ENCODE data around the gene RPTOR.
"Not testable (repeated sequence)": the region's sequence is repeated elsewhere in the genome, so short reads cannot be mapped to it uniquely, and the experiment has no call there.

RPTOR gene

GRCh38 chr17:80619535-80620235, 75.0 kb downstream of the RPTOR start:
- peak; percentile 19 for DNase-seq (ENCODE audit: low spot score)

- DNase-seq (ENCODE audit: low spot score) = no peak
Measured at GRCh38 chr17:80621335-80621996, 76.8 kb downstream of the RPTOR start.

GRCh38 chr17:80621997-80622357, 77.3 kb downstream of the RPTOR start:
- no peak for DNase-seq (ENCODE audit: low spot score)

GRCh38 chr17:80624864-80625263, 80.2 kb downstream of the RPTOR start:
- no peak for DNase-seq (ENCODE audit: low spot score)

DNA sequence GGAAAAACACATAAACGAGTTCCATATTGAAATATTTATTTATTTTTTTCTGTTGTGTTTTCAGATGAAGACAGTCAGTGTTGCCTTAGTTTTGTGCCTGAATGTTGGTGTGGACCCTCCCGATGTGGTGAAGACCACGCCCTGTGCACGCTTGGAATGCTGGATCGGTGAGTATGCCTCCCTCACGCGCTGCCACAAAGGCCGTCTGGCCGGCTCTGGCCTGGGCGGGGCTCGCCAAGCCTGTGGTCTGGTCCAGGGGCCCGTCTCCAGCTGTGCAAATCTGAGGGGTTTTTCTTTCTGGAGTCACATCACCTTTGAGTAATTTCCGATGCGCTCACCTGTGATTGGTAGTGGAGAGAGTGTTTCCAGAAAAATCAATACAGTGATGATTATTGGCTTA, 81.0 kb downstream of the RPTOR start:
- DNase-seq (ENCODE audit: low spot score) = no peak

DNA sequence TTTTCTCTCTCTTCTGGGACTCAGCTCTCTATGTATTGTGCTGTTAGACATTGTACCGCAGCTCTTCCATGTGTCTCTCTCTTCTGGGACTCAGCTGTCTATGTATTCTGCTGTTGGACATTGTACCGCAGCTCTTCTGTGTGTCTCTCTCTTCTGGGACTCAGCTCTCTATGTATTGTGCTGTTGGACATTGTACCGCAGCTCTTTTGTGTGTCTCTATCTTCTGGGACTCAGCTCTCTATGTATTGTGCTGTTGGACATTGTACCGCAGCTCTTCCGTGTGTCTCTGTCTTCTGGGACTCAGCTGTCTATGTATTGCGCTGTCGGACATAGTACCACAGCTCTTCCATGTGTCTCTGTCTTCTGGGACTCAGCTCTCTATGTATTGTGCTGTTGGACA, 84.2 kb downstream of the RPTOR start:
- not testable (repeated sequence) for DNase-seq (ENCODE audit: low spot score)

- DNase-seq (ENCODE audit: low spot score) = no peak
Measured at GRCh38 chr17:80629298-80630028, 84.8 kb downstream of the RPTOR start.

DNA sequence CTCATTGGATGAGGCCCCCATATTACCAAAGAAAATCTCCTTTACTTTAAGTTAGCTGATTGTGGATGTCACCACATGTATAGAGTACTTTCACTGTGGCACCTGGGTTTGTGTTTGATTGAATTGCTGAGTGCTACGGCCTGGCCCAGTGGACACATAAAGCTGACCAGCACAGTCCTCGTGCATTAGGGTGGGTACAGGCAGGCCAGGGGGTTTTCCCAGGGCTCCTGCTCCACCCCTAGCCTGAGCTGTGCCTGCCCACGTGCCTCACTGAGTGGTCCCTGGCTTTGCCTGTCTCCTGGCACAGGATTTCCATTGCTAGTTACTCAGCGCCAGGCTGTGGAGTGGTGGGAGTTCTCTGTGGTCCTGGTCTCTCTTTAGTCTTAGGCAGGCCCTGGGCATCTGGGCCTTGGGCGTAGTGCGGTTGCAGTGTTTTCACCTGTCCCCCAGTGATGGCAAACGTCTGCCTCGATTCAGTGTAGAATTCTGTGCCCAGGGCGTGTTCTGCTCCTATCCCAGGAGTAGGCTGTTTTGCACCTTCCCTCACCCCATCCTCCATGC, 86.0 kb downstream of the RPTOR start:
- no peak for DNase-seq (ENCODE audit: low spot score)

GRCh38 chr17:80631142-80632045, 86.8 kb downstream of the RPTOR start:
- DNase-seq (ENCODE audit: low spot score) = no peak

DNA sequence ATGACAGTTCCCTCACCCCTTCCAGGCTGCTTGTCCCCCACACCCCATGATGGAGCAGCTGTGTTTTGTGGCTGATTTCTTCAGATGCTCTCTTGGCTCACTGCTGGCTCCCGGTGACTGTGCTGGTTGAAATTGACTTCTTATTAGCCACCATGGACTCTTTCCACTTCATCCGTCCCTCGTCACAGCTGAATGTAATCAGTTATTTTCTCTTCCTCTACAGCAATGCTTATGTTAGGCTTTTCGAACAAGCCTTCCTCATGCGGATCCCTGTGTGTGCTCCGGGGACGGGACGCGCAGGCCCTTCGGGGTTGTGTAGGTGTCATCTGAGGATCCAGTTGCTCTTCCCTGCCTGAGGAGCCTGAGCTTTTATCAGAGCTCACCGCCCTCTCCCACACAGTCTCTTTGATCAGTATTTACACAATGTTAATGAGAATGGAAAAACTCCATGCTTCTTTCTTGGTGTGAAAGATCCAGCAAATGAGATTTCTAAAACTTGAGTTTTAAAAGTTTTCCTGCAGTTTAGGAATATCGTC, 87.5 kb downstream of the RPTOR start:
- DNase-seq (ENCODE audit: low spot score) = no peak

GRCh38 chr17:80633207-80633606, 88.6 kb downstream of the RPTOR start:
- DNase-seq (ENCODE audit: low spot score) = no peak

- DNase-seq (ENCODE audit: low spot score) = no peak
Measured at GRCh38 chr17:80633994-80634566, 89.4 kb downstream of the RPTOR start.

DNA sequence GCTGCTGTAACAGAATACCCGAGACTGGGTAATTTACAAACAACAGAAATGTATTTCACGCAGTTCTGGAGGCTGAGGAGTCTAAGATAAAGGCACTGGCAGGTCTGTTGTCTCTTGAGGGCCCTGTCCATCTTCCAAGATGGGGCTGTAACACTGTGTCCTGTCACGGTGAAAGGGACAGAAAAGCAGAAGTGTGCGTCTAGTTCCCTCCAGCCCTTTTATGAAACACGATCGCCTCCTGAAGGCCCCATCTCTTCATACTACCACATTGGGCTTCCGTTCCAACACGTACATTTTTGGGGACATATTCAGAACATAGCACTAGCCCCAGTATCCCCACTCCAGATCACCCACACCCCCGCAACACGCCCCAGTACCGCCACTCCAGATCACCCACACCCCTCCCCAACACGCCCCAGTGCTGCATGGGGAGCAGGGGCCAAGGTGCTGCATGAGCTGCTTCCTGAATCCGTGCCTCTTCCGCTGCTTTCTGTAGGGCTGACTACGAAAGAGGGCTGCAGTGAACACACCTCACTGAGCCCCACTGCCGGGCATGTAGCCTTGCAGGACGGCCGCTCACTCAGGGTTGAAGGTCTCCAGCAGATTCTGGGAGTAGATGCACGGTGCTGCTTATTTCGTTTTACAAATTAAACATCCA, 91.9 kb downstream of the RPTOR start:
- DNase-seq (ENCODE audit: low spot score) = no peak

DNA sequence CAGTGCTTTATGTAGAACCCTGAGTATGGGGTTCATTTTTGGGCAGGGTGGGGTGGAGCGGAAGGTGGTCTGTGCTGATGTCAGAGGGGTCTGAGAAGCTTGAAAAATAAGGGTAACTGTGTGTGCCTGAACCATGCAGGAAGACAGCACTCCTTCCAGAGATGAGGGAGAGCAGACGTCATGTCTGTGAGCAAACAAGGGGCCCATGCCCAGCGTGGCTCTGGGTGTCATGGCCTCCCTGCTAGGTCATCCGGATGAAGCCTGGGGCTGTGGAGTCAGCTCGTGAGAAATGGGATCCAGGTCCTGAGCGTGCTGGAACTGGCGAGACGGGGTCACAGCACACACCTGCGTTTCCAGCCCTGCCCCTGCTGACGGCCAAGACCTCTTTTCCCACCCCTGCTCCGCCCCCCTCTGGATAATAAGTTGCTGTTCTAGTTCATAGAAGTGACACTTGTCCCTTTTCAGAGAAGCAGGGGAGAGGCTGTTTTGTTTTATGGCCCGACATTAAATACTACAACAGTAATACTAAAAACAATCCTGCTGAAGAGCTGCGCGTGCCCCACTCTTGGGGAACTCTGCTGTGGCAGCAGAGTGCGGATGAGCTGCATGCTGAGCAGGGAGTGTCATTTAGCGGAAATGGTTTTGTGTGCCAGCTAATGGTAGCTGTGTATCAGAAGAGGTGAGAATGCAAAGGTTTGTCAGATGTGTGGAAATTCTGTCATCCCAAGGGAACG, 92.6 kb downstream of the RPTOR start:
- DNase-seq (ENCODE audit: low spot score) = no peak

DNA sequence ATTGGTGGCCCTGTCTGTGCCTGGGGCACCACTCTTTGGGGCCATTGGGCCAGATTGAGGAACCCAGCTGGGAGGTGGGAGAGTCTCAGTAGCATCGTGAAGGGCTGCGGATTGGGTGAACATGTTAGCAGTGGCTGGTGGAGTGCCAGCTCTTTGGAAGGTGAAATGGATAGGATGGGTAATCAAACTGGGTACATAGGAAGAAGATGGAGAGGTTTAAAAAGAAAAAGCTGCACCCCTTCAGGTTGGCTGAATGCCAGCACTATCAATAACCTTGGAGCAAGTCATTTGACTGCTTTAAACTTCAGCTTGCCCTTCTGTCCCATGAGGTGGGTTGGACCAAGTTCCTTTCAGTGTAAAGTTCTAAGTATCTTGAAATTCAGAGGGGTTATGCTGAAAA, 95.0 kb downstream of the RPTOR start:
- no peak for DNase-seq (ENCODE audit: low spot score)

GRCh38 chr17:80640366-80641084, 95.9 kb downstream of the RPTOR start:
- DNase-seq (ENCODE audit: low spot score) = no peak

- DNase-seq (ENCODE audit: low spot score) = no peak
Measured at GRCh38 chr17:80643326-80644099, 98.9 kb downstream of the RPTOR start.

- DNase-seq (ENCODE audit: low spot score) = no peak
Measured at GRCh38 chr17:80644536-80644935, 99.9 kb downstream of the RPTOR start.

All from hepatic stellate cell (primary cell).